CD4-positive, alpha-beta T cell (primary cell): ENCODE results near the gene SCRN1. TPM values are rescaled to one million over a fixed set of nuclear protein-coding genes. Genes with fewer than 3 reads are reported as not detected.
"Not testable (repeated sequence)": the region's sequence is repeated elsewhere in the genome, so short reads cannot be mapped to it uniquely, and the experiment has no call there.

ENCODE experiments used
- ATAC-seq: fragments of 200-7000 bp; cut with Tn5 transposase; one replicate; pipeline ENCODE4 v1.10.0; 2022; ENCODE audit warnings: mild to moderate bottlenecking; ENCODE audit not compliant: poor library complexity
- CTCF ChIA-PET: fragments of 350-600 bp; sonication (Branson Sonifier 250); formaldehyde crosslinking; loops from one replicate; lab custom pipeline; 2021; ENCODE audit warnings: antibody characterized with exemption, inconsistent platforms; lab: Charles Lee
- POLR2A ChIA-PET: fragments of 350-600 bp; sonication (Branson Sonifier 250); formaldehyde crosslinking; loops from one replicate; lab custom pipeline; 2021; ENCODE audit warnings: antibody characterized with exemption, inconsistent platforms; lab: Charles Lee
- DNase-seq, 14 experiments: peaks; one replicate each; pipeline ENCODE4 v3.0.0-alpha.2; 2013 to 2020; ENCODE audit warnings: mixed read lengths in 2 of 14
- H3K27ac ChIP-seq, 2 donors: one replicate each; pipeline versions ENCODE4 v1.5.1 to v1.7.0; 2013; ENCODE audit warnings: low read length in 2 of 2, low read depth in 1 of 2, mild to moderate bottlenecking in 1 of 2
- H3K27me3 ChIP-seq, 2 experiments: 1 replicate in 1 of 2; 2 replicates in 1 of 2; pipeline versions ENCODE4 v1.6.1 to v1.7.0; 2013; ENCODE audit warnings: low read length in 2 of 2, control low read depth in 1 of 2, mild to moderate bottlenecking in 1 of 2, moderate library complexity in 1 of 2; ENCODE audit not compliant: insufficient read depth in 2 of 2, control insufficient read depth in 1 of 2
- H3K36me3 ChIP-seq: one replicate; pipeline ENCODE4 v1.6.1; 2013; ENCODE audit warnings: low read length, control low read depth; ENCODE audit not compliant: insufficient read depth
- H3K4me1 ChIP-seq: one replicate; pipeline ENCODE4 v1.6.1; 2013; ENCODE audit warnings: low read length, control low read depth; ENCODE audit not compliant: insufficient read depth
- H3K4me3 ChIP-seq: one replicate; pipeline ENCODE4 v1.5.1; 2013; ENCODE audit warnings: mild to moderate bottlenecking, low read length, moderate library complexity
- H3K9me3 ChIP-seq, 2 experiments: 1 replicate in 1 of 2; 2 replicates in 1 of 2; pipeline versions ENCODE4 v1.6.1 to v1.7.0; 2013; ENCODE audit warnings: low read length in 2 of 2, mild to moderate bottlenecking in 2 of 2, control low read depth in 1 of 2, moderate library complexity in 1 of 2; ENCODE audit not compliant: control insufficient read depth in 1 of 2, insufficient read depth in 1 of 2
- H3K27ac Mint-ChIP-seq: one replicate; pipeline ENCODE4 v1.8.0; 2020; ENCODE audit warnings: mixed read lengths
- H3K27me3 Mint-ChIP-seq: one replicate; pipeline ENCODE4 v1.8.0; 2021; ENCODE audit warnings: mixed read lengths
- H3K36me3 Mint-ChIP-seq: one replicate; pipeline ENCODE4 v1.8.0; 2021; ENCODE audit warnings: low read depth, mixed read lengths
- H3K4me1 Mint-ChIP-seq: one replicate; pipeline ENCODE4 v1.8.0; 2021; ENCODE audit warnings: low read depth, mixed read lengths
- H3K4me3 Mint-ChIP-seq: one replicate; pipeline ENCODE4 v1.8.0; 2020; ENCODE audit warnings: mild to moderate bottlenecking, mixed read lengths
- H3K9me3 Mint-ChIP-seq: one replicate; pipeline ENCODE4 v1.8.0; 2020; ENCODE audit warnings: mixed read lengths
- intact Hi-C, 2 experiments: fragments of 100-400 bp; cut with DNase I in 1 of 2; cut with micrococcal nuclease in 1 of 2; formaldehyde crosslinking; loops; one replicate each; pipeline versions ENCODE4 v1.15.1 to v1.9.0; 2023 to 2025; cut with DNase I, micrococcal nuclease
- total RNA-seq, 174 experiments: library from RNA in 2 of 174; stranded (reverse) in 2 of 174; gene quantifications; one replicate each; pipeline ENCODE4 v1.2.3 and lab custom pipeline; 2021 to 2026
- TF ChIP-seq, protein P1 (sequence below): fragments of 200-600 bp; IDR thresholded peaks from one replicate; pipeline ENCODE4 v1.8.0; 2022; ENCODE audit warnings: antibody characterized with exemption, mild to moderate bottlenecking

SCRN1 gene
- total RNA-seq, 2 experiments from 2014 or later: 2.4 to 3.2 TPM

DNA sequence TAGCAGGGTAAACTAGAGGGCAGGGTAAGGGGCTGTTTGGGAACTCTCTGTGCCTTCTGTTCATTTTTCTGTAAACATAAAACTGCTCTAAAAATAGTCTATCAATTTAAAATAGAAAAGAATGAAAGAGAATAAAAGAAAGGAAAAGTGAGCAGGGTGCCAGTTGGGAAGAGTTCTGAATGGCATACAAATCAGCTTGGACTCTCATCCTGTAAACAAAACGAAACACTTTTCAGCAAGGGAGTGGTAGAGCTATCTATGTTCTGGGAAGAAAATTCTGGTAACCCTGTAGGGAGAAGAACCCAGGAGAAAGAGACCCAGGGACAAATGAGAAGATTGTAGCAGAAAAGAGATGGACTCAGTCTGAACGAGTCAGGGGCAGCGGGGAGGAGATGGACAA, 24.6 kb downstream of the SCRN1 start:
- Mint-ChIP-seq H3K27me3 (peaks cover under 1% of the 10 kb centered on the region), H3K36me3 (no peaks in the 10 kb centered on the region), H3K27ac (no peak overlapping the region), H3K9me3 (no peaks in the 10 kb centered on the region), H3K4me3 (no peak overlapping the region), H3K4me1 (peaks cover 15% of the 10 kb centered on the region)
- intact Hi-C loops: no loop called here
- ChIA-PET CTCF (no interaction called here), POLR2A (no interaction called here)
- Histone ChIP-seq H3K27me3 (no peaks in the 10 kb centered on the region), H3K9me3 (no peaks in the 10 kb centered on the region), H3K4me1 (peaks cover 4% of the 10 kb centered on the region), H3K4me3 (no peak overlapping the region), H3K27ac (no peak overlapping the region), H3K36me3 (no peaks in the 10 kb centered on the region)
- ATAC-seq (no peak), DNase-seq (no peak)
- TF ChIP-seq, protein P1, sequence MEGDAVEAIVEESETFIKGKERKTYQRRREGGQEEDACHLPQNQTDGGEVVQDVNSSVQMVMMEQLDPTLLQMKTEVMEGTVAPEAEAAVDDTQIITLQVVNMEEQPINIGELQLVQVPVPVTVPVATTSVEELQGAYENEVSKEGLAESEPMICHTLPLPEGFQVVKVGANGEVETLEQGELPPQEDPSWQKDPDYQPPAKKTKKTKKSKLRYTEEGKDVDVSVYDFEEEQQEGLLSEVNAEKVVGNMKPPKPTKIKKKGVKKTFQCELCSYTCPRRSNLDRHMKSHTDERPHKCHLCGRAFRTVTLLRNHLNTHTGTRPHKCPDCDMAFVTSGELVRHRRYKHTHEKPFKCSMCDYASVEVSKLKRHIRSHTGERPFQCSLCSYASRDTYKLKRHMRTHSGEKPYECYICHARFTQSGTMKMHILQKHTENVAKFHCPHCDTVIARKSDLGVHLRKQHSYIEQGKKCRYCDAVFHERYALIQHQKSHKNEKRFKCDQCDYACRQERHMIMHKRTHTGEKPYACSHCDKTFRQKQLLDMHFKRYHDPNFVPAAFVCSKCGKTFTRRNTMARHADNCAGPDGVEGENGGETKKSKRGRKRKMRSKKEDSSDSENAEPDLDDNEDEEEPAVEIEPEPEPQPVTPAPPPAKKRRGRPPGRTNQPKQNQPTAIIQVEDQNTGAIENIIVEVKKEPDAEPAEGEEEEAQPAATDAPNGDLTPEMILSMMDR: no peak

DNA sequence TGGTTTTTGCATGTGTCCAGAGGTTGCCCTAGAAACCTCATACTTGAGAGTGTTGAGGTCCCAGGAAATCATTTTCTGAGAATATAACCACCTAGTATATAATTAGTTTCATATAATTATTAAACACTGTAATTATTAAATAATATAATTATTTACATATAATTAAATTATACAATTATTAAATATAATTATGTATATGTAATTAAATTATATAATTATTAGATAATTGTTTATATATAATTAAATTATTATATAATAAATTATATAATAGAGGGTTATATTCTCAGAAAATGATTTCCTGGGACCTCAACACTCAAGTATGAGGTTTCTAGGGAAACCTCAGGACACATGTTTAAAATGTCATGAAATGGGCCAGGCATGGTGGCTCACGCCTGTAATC, 27.6 kb downstream of the SCRN1 start:
- H3K4me3 Mint-ChIP-seq: no peak overlapping the region
- no peaks in the 10 kb centered on the region for H3K27me3 ChIP-seq
- no peaks in the 10 kb centered on the region for H3K27me3 Mint-ChIP-seq
- no peak for DNase-seq
- H3K27ac ChIP-seq: no peak overlapping the region
- intact Hi-C loops: no loop called here
- H3K9me3 ChIP-seq: no peaks in the 10 kb centered on the region
- no peaks in the 10 kb centered on the region for H3K4me1 ChIP-seq
- H3K36me3 ChIP-seq: no peaks in the 10 kb centered on the region
- no peak for ATAC-seq
- no peaks in the 10 kb centered on the region for H3K36me3 Mint-ChIP-seq
- H3K9me3 Mint-ChIP-seq: no peaks in the 10 kb centered on the region
- no peak overlapping the region for H3K27ac Mint-ChIP-seq
- no peaks in the 10 kb centered on the region for H3K4me1 Mint-ChIP-seq
- POLR2A ChIA-PET: no interaction called here
- H3K4me3 ChIP-seq: no peak overlapping the region
- CTCF ChIA-PET: no interaction called here
- TF ChIP-seq, protein P1: no peak

GRCh38 chr7:29961611-29962010, 28.0 kb downstream of the SCRN1 start:
- intact Hi-C loops, H3K4me3 Mint-ChIP-seq, H3K4me1 Mint-ChIP-seq, H3K4me1 ChIP-seq, H3K36me3 Mint-ChIP-seq, H3K9me3 Mint-ChIP-seq, H3K27me3 ChIP-seq, POLR2A ChIA-PET, CTCF ChIA-PET, DNase-seq, H3K9me3 ChIP-seq, ATAC-seq, H3K27ac Mint-ChIP-seq, H3K4me3 ChIP-seq, H3K27me3 Mint-ChIP-seq, H3K36me3 ChIP-seq, H3K27ac ChIP-seq: not testable (repeated sequence)

- CTCF ChIA-PET: no interaction called here
- H3K4me1 ChIP-seq: peaks cover 5% of the 10 kb centered on the region
- no peaks in the 10 kb centered on the region for H3K27me3 ChIP-seq
- peaks cover 12% of the 10 kb centered on the region for H3K4me1 Mint-ChIP-seq
- H3K4me3 Mint-ChIP-seq: no peak overlapping the region
- no peaks in the 10 kb centered on the region for H3K36me3 ChIP-seq
- POLR2A ChIA-PET: no interaction called here
- no peak overlapping the region for H3K27ac Mint-ChIP-seq
- no peaks in the 10 kb centered on the region for H3K27me3 Mint-ChIP-seq
- H3K27ac ChIP-seq: no peak overlapping the region
- intact Hi-C loops: loop anchor here in 1 of 2 experiments (10.0 kb wide), 1 partner anchor 1204 kb away; no protein-coding TSS in a partner anchor
- no peaks in the 10 kb centered on the region for H3K9me3 Mint-ChIP-seq
- ATAC-seq: no peak
- TF ChIP-seq, protein P1: no peak
- DNase-seq: no peak
- no peaks in the 10 kb centered on the region for H3K9me3 ChIP-seq
- H3K36me3 Mint-ChIP-seq: no peaks in the 10 kb centered on the region
- H3K4me3 ChIP-seq: no peak overlapping the region
Observed at GRCh38 chr7:29958667-29959358, 30.8 kb downstream of the SCRN1 start.
